ENCODE data around the gene SEPTIN11. TPM values are rescaled to one million over a fixed set of nuclear protein-coding genes. Genes with fewer than 3 reads are reported as not detected.

Gene SEPTIN11
- total and polyA plus RNA-seq, 2 of the 8 experiments (the other 6 are each of a cell fraction or from before 2014, with no cell fraction given), result 32.2 to 110 TPM

- TF ChIP-seq NRF1 (IDR thresholded peaks at IDR 0.05; ENCODE audit: low read depth, low read length) (no peak), POLR2AphosphoS5 (IDR thresholded peaks at IDR 0.05; ENCODE audit: low read depth, low read length) (no peak), RBBP5 (IDR thresholded peaks at IDR 0.05; ENCODE audit: borderline replicate concordance, low read depth, low read length) (no peak)
Measured at GRCh38 chr4:76987685-76988084, 38.1 kb downstream of the SEPTIN11 start (continued).
